Central memory CD8-positive, alpha-beta T cell (primary cell): ENCODE results near the gene CYP4F22.

ENCODE experiments used
- ATAC-seq: fragments of 150-1000 bp; cut with Tn5 transposase; replicated peaks from 2 replicates; pipeline ENCODE4 v1.10.0; 2022; ENCODE audit warnings: mild to moderate bottlenecking, moderate FRiP score, moderate number of reproducible peaks; ENCODE audit not compliant: poor library complexity, severe bottlenecking; ENCODE audit errors: extremely low read depth
- DNase-seq, 2 donors: peaks; one replicate each; pipeline ENCODE4 v3.0.0; 2021; ENCODE audit warnings: low spot score in 2 of 2
- H3K27ac Mint-ChIP-seq: one replicate; pipeline ENCODE4 v1.8.0; 2022; ENCODE audit warnings: low read depth, mild to moderate bottlenecking, moderate library complexity, mixed read lengths
- H3K27me3 Mint-ChIP-seq: one replicate; pipeline ENCODE4 v1.8.0; 2022; ENCODE audit warnings: mixed read lengths
- H3K36me3 Mint-ChIP-seq: one replicate; pipeline ENCODE4 v1.8.0; 2022; ENCODE audit warnings: mild to moderate bottlenecking, moderate library complexity, mixed read lengths; ENCODE audit not compliant: insufficient read depth
- H3K4me1 Mint-ChIP-seq: one replicate; pipeline ENCODE4 v1.8.0; 2022; ENCODE audit warnings: mixed read lengths
- H3K4me3 Mint-ChIP-seq: one replicate; pipeline ENCODE4 v1.8.0; 2022; ENCODE audit warnings: mild to moderate bottlenecking, moderate library complexity, mixed read lengths
- H3K9me3 Mint-ChIP-seq: one replicate; pipeline ENCODE4 v1.8.0; 2022; ENCODE audit warnings: mixed read lengths

The CYP4F22 gene

GRCh38 chr19:15595069-15595468 is 86.7 kb downstream of the CYP4F22 start:
- Mint-ChIP-seq H3K4me3 (no peak overlapping the region), H3K4me1 (no peaks in the 10 kb centered on the region)

More at GRCh38 chr19:15595069-15595468, 86.7 kb downstream of the CYP4F22 start:
- no peak overlapping the region for H3K27ac Mint-ChIP-seq
- DNase-seq (no peak), ATAC-seq (no peak)
- peaks cover 68% of the 10 kb centered on the region for H3K27me3 Mint-ChIP-seq
- H3K36me3 Mint-ChIP-seq, result no peaks in the 10 kb centered on the region
- no peaks in the 10 kb centered on the region for H3K9me3 Mint-ChIP-seq
